GM12878 (cell line): Measurements from ENCODE around the gene F2. TPM values are rescaled to one million over a fixed set of nuclear protein-coding genes. Genes with fewer than 3 reads are reported as not detected.

ENCODE experiments used
- ATAC-seq: fragments of 200-7000 bp; cut with Tn5 transposase; 3 replicates; pipeline ENCODE4 v1.9.1; 2020; ENCODE audit warnings: mild to moderate bottlenecking, moderate library complexity
- Bru-seq: library from RNA; stranded (reverse); fragments of 400-500 nt; gene quantifications from one replicate; lab custom pipeline; 2021; lab: Mats Ljungman, UMichigan
- BruChase-seq, 2 experiments: library from RNA; stranded (reverse); fragments of 400-500 nt; gene quantifications; one replicate each; lab custom pipeline; 2021; lab: Mats Ljungman, UMichigan
- BruUV-seq: library from RNA; stranded (reverse); fragments of 400-500 nt; replicated peaks from 2 replicates; lab custom pipeline; 2021; lab: Mats Ljungman, UMichigan
- CTCF ChIA-PET: fragments of 300-600 bp; sonication (Branson Sonifier 250); formaldehyde crosslinking; extraction: SDS; loops from one replicate; lab custom pipeline; 2021; ENCODE audit warnings: inconsistent platforms; lab: Yijun Ruan, JAX
- POLR2A ChIA-PET: fragments of 350-600 bp; formaldehyde crosslinking; extraction: SDS; loops from one replicate; lab custom pipeline; 2021; ENCODE audit warnings: inconsistent platforms; lab: Charles Lee
- RAD21 ChIA-PET: fragments of 300-600 bp; sonication (Branson Sonifier 250); formaldehyde crosslinking; loops from one replicate; lab custom pipeline; 2023; ENCODE audit warnings: antibody characterized with exemption; ENCODE audit not compliant: unreplicated experiment; lab: Charles Lee
- SMC1A ChIA-PET: fragments of 300-600 bp; sonication (Branson Sonifier 250); formaldehyde crosslinking; loops from one replicate; lab custom pipeline; 2023; ENCODE audit not compliant: unreplicated experiment, uncharacterized antibody; lab: Charles Lee
- DNase-seq: peaks from one replicate; pipeline ENCODE4 v3.0.0-alpha.2; 2011; ENCODE audit warnings: low read depth, low spot score
- FAIRE-seq: peaks from 3 replicates; lab custom pipeline; 2011; peaks lifted over from hg19 to GRCh38; lab: Jason Lieb, UNC
- H2AFZ ChIP-seq: 2 replicates; pipeline ENCODE4 v1.6.0; 2011; ENCODE audit warnings: low read depth, low read length, control low read depth; ENCODE audit not compliant: control insufficient read depth
- H3K27ac ChIP-seq: 2 replicates; pipeline ENCODE4 v1.5.1; 2011; ENCODE audit warnings: control low read depth; ENCODE audit not compliant: control insufficient read depth, insufficient read depth
- H3K27me3 ChIP-seq, 2 experiments: replicated peaks in 1 of 2; 2 replicates each; pipeline versions ENCODE4 v1.6.0 to v1.6.1; 2011; ENCODE audit warnings: low read length in 1 of 2; ENCODE audit not compliant: control insufficient read depth in 2 of 2, insufficient read depth in 2 of 2
- H3K36me3 ChIP-seq, 2 experiments: 2 replicates each; pipeline ENCODE4 v1.5.1; 2011; ENCODE audit warnings: low read length in 1 of 2; ENCODE audit not compliant: control insufficient read depth in 2 of 2, insufficient read depth in 2 of 2
- H3K4me1 ChIP-seq: 2 replicates; pipeline ENCODE4 v1.6.1; 2011; ENCODE audit warnings: mild to moderate bottlenecking, low read length, moderate library complexity, mixed read lengths; ENCODE audit not compliant: control insufficient read depth, insufficient read depth
- H3K4me2 ChIP-seq: 2 replicates; pipeline ENCODE4 v1.6.0; 2011; ENCODE audit warnings: control low read depth; ENCODE audit not compliant: control insufficient read depth, insufficient read depth
- H3K4me3 ChIP-seq: fragments of 200-600 bp; sonication (generic); 2 replicates; pipeline ENCODE4 v1.5.1; 2016
- H3K79me2 ChIP-seq: 2 replicates; pipeline ENCODE4 v1.6.0; 2011; ENCODE audit warnings: low read length; ENCODE audit not compliant: control insufficient read depth, insufficient read depth
- H3K9ac ChIP-seq: 2 replicates; pipeline ENCODE4 v1.8.0; 2011; ENCODE audit warnings: low read length, control low read depth, mixed read lengths; ENCODE audit not compliant: control insufficient read depth, insufficient read depth
- H3K9me3 ChIP-seq: replicated peaks from 3 replicates; pipeline ENCODE4 v1.5.1; 2011; ENCODE audit warnings: mild to moderate bottlenecking, low read length; ENCODE audit not compliant: control insufficient read depth, insufficient read depth
- H4K20me1 ChIP-seq: 2 replicates; pipeline ENCODE4 v1.6.0; 2011; ENCODE audit not compliant: control insufficient read depth, insufficient read depth
- ASH2L ChIP-seq: fragments of 300-600, 200-600 bp; sonication (generic); IDR thresholded peaks from 2 replicates; pipeline ENCODE4 v1.6.1; 2017; ENCODE audit warnings: low read depth, mild to moderate bottlenecking, borderline replicate concordance
- HCFC1 ChIP-seq: fragments of 150-350 bp; IDR thresholded peaks from 2 replicates; pipeline ENCODE4 v1.6.1; 2014; ENCODE audit warnings: low read length
- POLR2AphosphoS5 ChIP-seq: IDR thresholded peaks from 2 replicates; pipeline ENCODE4 v1.6.1; 2011; ENCODE audit warnings: mild to moderate bottlenecking, low read length, inconsistent platforms
- SRF ChIP-seq, 2 experiments: IDR thresholded peaks; 2 replicates each; pipeline ENCODE4 v1.6.1; 2011; ENCODE audit warnings: low read depth in 2 of 2, low read length in 2 of 2, mild to moderate bottlenecking in 1 of 2, moderate library complexity in 1 of 2
- WGBS: methylation state at CpG from one replicate; pipeline ENCODE4 v1.1.6; 2016; ENCODE audit warnings: low lambda C conversion rate; ENCODE audit not compliant: insufficient replicate concordance, insufficient coverage; ENCODE audit errors: missing lambda C conversion rate; 5-methylcytosine and 5-hydroxymethylcytosine counted together
- in situ Hi-C: fragments of 300-500 bp; cut with MboI; formaldehyde crosslinking; loops from 9 replicates; pipeline ENCODE4 v1.14.3; 2018; ENCODE audit warnings: mixed read lengths
- intact Hi-C: fragments of 100-400 bp; cut with micrococcal nuclease; formaldehyde crosslinking; loops from one replicate; pipeline ENCODE4 v1.14.2; 2022; ENCODE audit not compliant: unreplicated experiment
- long read RNA-seq, 2 experiments: library from polyadenylated mRNA; unstranded; transcript quantifications; one replicate each; pipeline ENCODE4 v2.0.0, GENCODE V29; 2019 to 2020
- polyA minus RNA-seq, 3 experiments: library from RNA; depleted of rRNA, polyadenylated mRNA; stranded (reverse); fragments of >200 nt; gene quantifications; 2 replicates each; pipeline ENCODE4 v1.2.3, GENCODE V29; 2011
- polyA plus RNA-seq, 11 experiments: library from polyadenylated mRNA; depleted of rRNA in 4 of 11; unstranded in 6 of 11; stranded (reverse) in 5 of 11; fragments of >200 nt; fragmentation: Nextera tagmentation in 4 of 11; fragmentation: Illumina TruSeq in 1 of 11; extraction: Ambion mirVana in 4 of 11; extraction: Trizol in 1 of 11; gene quantifications; 1 replicate in 1 of 11; 2 replicates in 10 of 11; pipeline versions ENCODE4 v1.2.1 to v1.2.3, GENCODE V29; 2011 to 2016; ENCODE audit warnings: inconsistent platforms in 2 of 11, missing spikeins in 2 of 11, low read depth in 1 of 11
- total RNA-seq, 4 experiments: library from RNA; depleted of rRNA in 3 of 4; stranded (reverse); fragments of >200 nt in 3 of 4; fragmentation: Illumina TruSeq in 1 of 4; extraction: Trizol in 1 of 4; gene quantifications; 2 replicates each; pipeline versions ENCODE4 v1.2.1 to v1.2.3, GENCODE V29; 2013 to 2021
- TF ChIP-seq, protein P1 (sequence below), 3 experiments: IDR thresholded peaks in 2 of 3; conservative IDR thresholded peaks in 1 of 3; 2 replicates each; pipeline ENCODE4 v1.5.1; 2011; ENCODE audit warnings: low read depth in 3 of 3, low read length in 3 of 3, mild to moderate bottlenecking in 3 of 3, control low read depth in 2 of 3, moderate library complexity in 2 of 3, inconsistent platforms in 1 of 3, mixed read lengths in 1 of 3; ENCODE audit not compliant: control insufficient read depth in 2 of 3, insufficient read depth in 1 of 3; ENCODE audit errors: extremely low read depth in 1 of 3
- TF ChIP-seq, protein P2 (sequence below): fragments of 150-350 bp; IDR thresholded peaks from 2 replicates; pipeline ENCODE4 v1.6.1; 2016; ENCODE audit warnings: low read depth, low read length

F2 gene
- 0.46 TPM in 1 of 2 replicates, not detected in the other for total RNA-seq (2013; cell fraction: nucleolus; rRNA removed)
- total RNA-seq (2014; rRNA removed) (0.23 TPM in 1 of 2 replicates, not detected in the other), total RNA-seq (2014; rRNA removed; fragmentation: Illumina TruSeq; extraction: Trizol) (not detected in 2 replicates), total RNA-seq (2021) (0.32 and 0.72 TPM in 2 replicates), polyA plus RNA-seq (2011; rRNA removed) (not detected in 2 replicates), polyA plus RNA-seq (2014; fragmentation: Illumina TruSeq; extraction: Trizol) (not detected in 2 replicates), polyA plus RNA-seq (2014; fragmentation: Nextera tagmentation; extraction: Ambion mirVana) (not detected), polyA plus RNA-seq (2014; rRNA removed) (not detected in 2 replicates), polyA plus RNA-seq (2016; fragmentation: Nextera tagmentation; extraction: Ambion mirVana) (not detected), polyA minus RNA-seq (2011; rRNA and poly(A)+ RNA removed) (not detected in 2 replicates), Bru-seq, nascent RNA (percentile 13 among the genes with signal in this experiment), BruChase-seq, experiment 1, labeled RNA remaining after a 6-hour chase (percentile 13 among the genes with signal in this experiment), BruChase-seq, experiment 2, labeled RNA remaining after a 2-hour chase (percentile 8 among the genes with signal in this experiment)
- polyA plus RNA-seq (2011; ENCODE audit: low read depth): not detected
- polyA plus RNA-seq (2011; cell fraction: cytosol; rRNA removed): 0.06 and 0.07 TPM in 2 replicates
- 0.12 TPM in 1 of 2 replicates, not detected in the other for polyA plus RNA-seq (2011; cell fraction: nucleus; rRNA removed)
- polyA plus RNA-seq (2012): not detected in 2 replicates
- not detected in 2 replicates for polyA minus RNA-seq (2011; cell fraction: cytosol; rRNA and poly(A)+ RNA removed)
- polyA minus RNA-seq (2011; cell fraction: nucleus; rRNA and poly(A)+ RNA removed): not detected in 2 replicates
- long read RNA-seq, experiment 1: 0 reads
- long read RNA-seq, experiment 2: 0 reads

DNA sequence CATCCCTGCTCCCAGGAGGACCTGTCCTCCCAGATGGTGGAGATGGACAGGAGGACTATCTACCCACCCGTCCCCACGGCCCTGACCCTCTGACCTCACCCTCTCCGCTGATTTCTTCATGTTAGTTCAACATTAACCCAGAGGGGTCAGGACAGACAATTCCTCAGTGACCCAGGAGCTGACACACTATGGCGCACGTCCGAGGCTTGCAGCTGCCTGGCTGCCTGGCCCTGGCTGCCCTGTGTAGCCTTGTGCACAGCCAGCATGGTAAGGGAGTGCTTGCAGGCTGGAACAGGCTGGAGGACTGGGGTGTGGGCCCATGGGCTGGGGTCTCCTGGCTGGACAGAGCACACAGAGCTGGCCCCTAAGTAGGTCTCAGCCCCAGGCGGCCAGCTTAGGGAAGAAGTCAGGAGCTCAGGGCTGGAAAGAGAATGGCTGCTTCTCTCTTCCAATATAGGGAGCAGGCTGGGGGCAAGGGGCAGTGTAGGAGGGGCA, at the start of gene F2:
F2 (plus strand) TSS at position 166 of the 495 bp plus-strand sequence; CDS start at position 189, 23 bp downstream.
- intact Hi-C loops (no loop called here), in situ Hi-C loops (no loop called here)
- H3K4me2 ChIP-seq: no peak within 1 kb of the TSS
- H3K9me3 ChIP-seq: no peaks in the 10 kb centered on the region
- 67% methylated on average over 7 of the region's 7 CpGs for WGBS
- H3K4me1 ChIP-seq: no peaks in the 10 kb centered on the region; the same call in 1 of the 2 replicates
- no peak for TF ChIP-seq SRF (IDR thresholded peaks at IDR 0.05; ENCODE audit: low read depth in 2 of 2, low read length in 2 of 2)
- TF ChIP-seq ASH2L: no peak
- ATAC-seq (no peak), FAIRE-seq (no peak), DNase-seq (no peak)
- no peaks in the 10 kb centered on the region for H3K79me2 ChIP-seq
- SMC1A ChIA-PET: no interaction called here
- H3K36me3 ChIP-seq: no peaks in the 10 kb centered on the region
- no peak within 1 kb of the TSS for H3K9ac ChIP-seq
- no peak within 1 kb of the TSS for H3K4me3 ChIP-seq
- H4K20me1 ChIP-seq: no peaks in the 10 kb centered on the region
- RAD21 ChIA-PET: interaction anchor here (0.7 kb wide), 1 partner anchor 11 kb away, joined by 4 read pairs; no protein-coding TSS in a partner anchor
- no peak within 1 kb of the TSS for H3K27ac ChIP-seq
- no peaks in the 10 kb centered on the region for H3K27me3 ChIP-seq
- BruUV-seq: no TSS peak
- CTCF ChIA-PET: no interaction called here
- POLR2A ChIA-PET: no interaction called here
- peak within 1 kb of the TSS; percentile 51 for H2AFZ ChIP-seq

DNA sequence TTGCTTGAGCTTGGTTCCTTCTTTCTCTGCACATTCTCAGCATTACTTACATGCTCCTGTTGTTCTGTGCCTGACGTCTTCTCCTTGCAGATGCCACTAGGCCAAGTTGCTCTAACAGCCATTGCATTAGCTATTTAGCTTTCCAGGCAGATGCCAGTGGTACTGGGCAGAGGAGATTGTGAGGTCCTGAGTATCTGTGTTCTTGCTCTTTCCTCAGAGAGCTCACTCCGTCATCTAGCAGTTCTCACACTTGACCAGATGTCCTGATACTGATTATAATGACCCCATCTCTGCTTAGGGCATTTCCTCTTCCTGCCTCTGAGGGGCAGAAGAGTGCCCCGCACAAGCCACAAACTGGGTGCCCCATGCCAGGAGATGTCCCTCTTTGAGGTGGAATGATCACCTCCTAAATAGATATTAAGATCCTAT, 49.3 kb upstream of the F2 start:
- ChIA-PET RAD21 (no interaction called here), CTCF (interaction anchor here (0.6 to 1.0 kb wide), 2 partner anchors 10 to 280 kb away, joined by 3 to 4 read pairs; no protein-coding TSS in a partner anchor), POLR2A (interaction anchor here (0.6 kb wide), 1 partner anchor 25 kb away, joined by 3 read pairs; no protein-coding TSS in a partner anchor), SMC1A (no interaction called here)
- no peak overlapping the region for H2AFZ ChIP-seq
- no peaks in the 10 kb centered on the region for H3K4me1 ChIP-seq
- 80% methylated on average over 3 of the region's 3 CpGs for WGBS
- no peak overlapping the region for H3K4me3 ChIP-seq
- H3K9me3 ChIP-seq: no peaks in the 10 kb centered on the region
- no peak for DNase-seq
- BruUV-seq: no TSS peak
- in situ Hi-C loops: no loop called here
- no peak for FAIRE-seq
- ATAC-seq: peak; percentile 45; the same call in 2 of the 3 replicates
- no peak overlapping the region for H3K9ac ChIP-seq
- no peak overlapping the region for H3K27ac ChIP-seq
- no peak overlapping the region for H3K4me2 ChIP-seq
- peaks cover 15 to 24% of the 10 kb centered on the region in 2 experiments for H3K36me3 ChIP-seq
- H3K27me3 ChIP-seq: no peaks in the 10 kb centered on the region
- H3K79me2 ChIP-seq: no peaks in the 10 kb centered on the region
- no peaks in the 10 kb centered on the region for H4K20me1 ChIP-seq
- intact Hi-C loops: no loop called here
- TF ChIP-seq POLR2AphosphoS5 (no peak), HCFC1 (no peak)
- TF ChIP-seq, protein P1, sequence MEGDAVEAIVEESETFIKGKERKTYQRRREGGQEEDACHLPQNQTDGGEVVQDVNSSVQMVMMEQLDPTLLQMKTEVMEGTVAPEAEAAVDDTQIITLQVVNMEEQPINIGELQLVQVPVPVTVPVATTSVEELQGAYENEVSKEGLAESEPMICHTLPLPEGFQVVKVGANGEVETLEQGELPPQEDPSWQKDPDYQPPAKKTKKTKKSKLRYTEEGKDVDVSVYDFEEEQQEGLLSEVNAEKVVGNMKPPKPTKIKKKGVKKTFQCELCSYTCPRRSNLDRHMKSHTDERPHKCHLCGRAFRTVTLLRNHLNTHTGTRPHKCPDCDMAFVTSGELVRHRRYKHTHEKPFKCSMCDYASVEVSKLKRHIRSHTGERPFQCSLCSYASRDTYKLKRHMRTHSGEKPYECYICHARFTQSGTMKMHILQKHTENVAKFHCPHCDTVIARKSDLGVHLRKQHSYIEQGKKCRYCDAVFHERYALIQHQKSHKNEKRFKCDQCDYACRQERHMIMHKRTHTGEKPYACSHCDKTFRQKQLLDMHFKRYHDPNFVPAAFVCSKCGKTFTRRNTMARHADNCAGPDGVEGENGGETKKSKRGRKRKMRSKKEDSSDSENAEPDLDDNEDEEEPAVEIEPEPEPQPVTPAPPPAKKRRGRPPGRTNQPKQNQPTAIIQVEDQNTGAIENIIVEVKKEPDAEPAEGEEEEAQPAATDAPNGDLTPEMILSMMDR (IDR thresholded peaks at IDR 0.05 in 2 of 3, conservative IDR thresholded peaks at IDR 0.05 in 1 of 3; ENCODE audit: control insufficient read depth in 2 of 3, extremely low read depth in 1 of 3, insufficient read depth in 1 of 3, low read depth in 3 of 3, low read length in 3 of 3): peak; percentile 4 to 26 (median 22); a peak in 2 of 6 replicates
- TF ChIP-seq, protein P2, sequence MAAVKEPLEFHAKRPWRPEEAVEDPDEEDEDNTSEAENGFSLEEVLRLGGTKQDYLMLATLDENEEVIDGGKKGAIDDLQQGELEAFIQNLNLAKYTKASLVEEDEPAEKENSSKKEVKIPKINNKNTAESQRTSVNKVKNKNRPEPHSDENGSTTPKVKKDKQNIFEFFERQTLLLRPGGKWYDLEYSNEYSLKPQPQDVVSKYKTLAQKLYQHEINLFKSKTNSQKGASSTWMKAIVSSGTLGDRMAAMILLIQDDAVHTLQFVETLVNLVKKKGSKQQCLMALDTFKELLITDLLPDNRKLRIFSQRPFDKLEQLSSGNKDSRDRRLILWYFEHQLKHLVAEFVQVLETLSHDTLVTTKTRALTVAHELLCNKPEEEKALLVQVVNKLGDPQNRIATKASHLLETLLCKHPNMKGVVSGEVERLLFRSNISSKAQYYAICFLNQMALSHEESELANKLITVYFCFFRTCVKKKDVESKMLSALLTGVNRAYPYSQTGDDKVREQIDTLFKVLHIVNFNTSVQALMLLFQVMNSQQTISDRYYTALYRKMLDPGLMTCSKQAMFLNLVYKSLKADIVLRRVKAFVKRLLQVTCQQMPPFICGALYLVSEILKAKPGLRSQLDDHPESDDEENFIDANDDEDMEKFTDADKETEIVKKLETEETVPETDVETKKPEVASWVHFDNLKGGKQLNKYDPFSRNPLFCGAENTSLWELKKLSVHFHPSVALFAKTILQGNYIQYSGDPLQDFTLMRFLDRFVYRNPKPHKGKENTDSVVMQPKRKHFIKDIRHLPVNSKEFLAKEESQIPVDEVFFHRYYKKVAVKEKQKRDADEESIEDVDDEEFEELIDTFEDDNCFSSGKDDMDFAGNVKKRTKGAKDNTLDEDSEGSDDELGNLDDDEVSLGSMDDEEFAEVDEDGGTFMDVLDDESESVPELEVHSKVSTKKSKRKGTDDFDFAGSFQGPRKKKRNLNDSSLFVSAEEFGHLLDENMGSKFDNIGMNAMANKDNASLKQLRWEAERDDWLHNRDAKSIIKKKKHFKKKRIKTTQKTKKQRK: no peak
